GM18519 (cell line): ENCODE results near the gene NEU3.
"Not testable (repeated sequence)": the region's sequence is repeated elsewhere in the genome, so short reads cannot be mapped to it uniquely, and the experiment has no call there.

ENCODE experiments used
- ATAC-seq: cut with Tn5 transposase; IDR thresholded peaks from one replicate; pipeline ENCODE4 v1.9.1; 2021; ENCODE audit warnings: mild to moderate bottlenecking, moderate library complexity; ENCODE audit not compliant: unreplicated experiment, low FRiP score

The NEU3 gene, protein sequence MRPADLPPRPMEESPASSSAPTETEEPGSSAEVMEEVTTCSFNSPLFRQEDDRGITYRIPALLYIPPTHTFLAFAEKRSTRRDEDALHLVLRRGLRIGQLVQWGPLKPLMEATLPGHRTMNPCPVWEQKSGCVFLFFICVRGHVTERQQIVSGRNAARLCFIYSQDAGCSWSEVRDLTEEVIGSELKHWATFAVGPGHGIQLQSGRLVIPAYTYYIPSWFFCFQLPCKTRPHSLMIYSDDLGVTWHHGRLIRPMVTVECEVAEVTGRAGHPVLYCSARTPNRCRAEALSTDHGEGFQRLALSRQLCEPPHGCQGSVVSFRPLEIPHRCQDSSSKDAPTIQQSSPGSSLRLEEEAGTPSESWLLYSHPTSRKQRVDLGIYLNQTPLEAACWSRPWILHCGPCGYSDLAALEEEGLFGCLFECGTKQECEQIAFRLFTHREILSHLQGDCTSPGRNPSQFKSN

DNA sequence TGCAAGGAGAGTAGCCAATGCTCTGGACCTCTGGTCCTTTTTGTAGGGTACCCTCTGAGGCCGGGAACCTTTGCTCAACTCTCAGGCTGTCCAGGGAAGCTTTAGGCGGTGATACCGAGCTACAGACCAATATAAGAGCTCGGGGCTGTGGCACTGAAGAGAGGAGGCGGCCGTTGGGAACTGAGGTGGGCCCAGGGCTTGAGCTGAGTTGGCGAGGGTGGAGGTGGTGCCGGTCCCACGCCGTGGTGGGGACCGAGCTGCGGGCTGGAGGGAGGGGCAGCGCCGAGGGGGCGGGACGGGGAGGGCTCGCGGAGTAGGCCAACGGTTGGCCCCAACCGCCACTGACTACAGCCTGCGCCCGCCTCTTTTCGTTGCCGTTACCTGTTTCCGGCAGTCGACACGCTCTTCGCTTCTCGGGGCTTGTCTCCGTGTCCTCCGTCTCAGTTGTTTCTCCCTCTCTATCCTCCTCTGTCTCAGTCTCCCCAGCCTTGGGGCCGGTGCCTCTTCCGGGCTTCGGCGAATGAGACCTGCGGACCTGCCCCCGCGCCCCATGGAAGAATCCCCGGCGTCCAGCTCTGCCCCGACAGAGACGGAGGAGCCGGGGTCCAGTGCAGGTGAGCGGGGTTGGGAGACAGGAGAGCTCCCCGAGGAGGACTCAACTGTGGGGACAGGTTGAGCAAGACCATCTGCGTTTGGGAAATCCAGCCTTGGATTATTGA, at the start of gene NEU3:
TSS of gene NEU3 (plus strand) at position 393 of the 719 bp plus-strand sequence. CDS start at position 521, 128 bp downstream.
- ATAC-seq: no peak

DNA sequence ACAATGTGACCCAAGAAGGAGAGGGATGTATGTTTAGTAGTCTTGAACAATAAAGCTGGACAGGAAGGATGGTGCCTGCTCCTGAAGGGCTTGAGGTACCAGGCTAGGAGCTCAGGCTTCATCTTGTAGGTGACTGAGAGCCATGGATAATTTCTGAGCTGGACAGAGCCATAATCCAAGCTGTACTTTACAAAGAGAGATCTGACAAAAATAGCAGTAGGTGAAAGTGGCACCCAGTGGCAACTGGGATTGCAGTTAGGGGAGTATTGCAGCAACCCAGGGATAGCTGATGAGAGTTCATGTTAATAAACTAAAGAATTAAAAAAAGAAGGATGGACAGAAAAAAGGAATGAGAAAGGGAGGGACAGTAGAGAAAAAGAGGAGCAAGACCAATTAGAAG, 47.2 kb upstream of the NEU3 start:
- ATAC-seq: no peak

DNA sequence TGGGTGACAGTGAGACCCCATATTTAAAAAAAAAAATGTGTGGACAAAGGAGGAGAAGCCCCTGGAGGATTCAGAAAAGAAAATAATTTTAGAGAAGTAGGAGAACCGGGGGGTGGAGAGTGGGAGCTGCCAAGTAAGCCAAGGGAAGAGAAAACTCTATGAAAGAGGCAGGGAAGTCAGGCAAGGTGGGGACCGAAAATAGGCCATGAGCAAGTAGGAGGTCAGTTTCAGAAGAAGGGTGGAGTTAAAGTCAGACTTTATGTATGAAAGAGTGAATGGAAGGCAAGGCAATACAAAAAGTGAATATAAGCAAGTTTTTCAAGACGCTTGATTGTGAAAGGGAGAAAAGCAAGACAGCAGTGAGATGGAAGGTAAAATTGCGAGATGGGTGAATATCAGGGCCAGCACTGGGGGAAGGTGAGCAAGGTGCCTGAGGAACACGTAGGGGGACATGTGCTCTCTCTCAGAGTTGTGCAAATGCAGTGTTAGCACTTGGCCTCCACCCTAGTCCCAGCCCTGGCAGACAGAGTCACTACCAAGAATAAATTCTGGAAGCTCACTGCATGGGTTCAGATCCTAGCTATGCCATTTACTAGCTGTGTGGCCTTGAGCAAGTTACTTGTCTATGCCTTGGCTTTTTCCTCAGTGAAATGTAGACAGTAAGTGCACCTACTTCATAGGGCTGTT, 46.5 kb upstream of the NEU3 start:
- no peak for ATAC-seq

DNA sequence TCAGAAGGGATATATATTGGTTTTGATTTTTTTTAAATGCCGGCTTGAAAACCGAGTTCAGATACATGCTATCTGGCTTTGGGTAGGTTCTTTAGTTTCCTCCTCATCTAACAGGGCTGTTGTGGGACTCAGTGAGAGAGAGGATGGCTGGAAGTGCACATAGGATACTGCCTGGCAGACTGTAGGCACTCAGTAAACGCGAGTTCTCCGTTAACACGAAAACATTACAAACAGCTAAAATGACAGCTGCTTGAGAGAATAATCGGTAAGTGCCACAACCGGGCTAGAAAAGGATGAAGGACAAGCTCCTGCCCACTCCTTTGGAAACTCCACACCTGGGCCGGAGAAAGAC, 40.2 kb upstream of the NEU3 start:
- no peak for ATAC-seq

- ATAC-seq: peak; percentile 84
These were observed 39.6 kb upstream of the NEU3 start, which contains the start of the genes SPCS2 and XRRA1 for GRCh38 chr11:74948898-74949752. Gene SPCS2 (plus strand): TSS chr11:74949266. CDS start chr11:74949286, 20 bp downstream. Gene XRRA1 (minus strand): TSS chr11:74949091. CDS start chr11:74940878, 8,213 bp downstream.

GRCh38 chr11:74949753-74950137, 39.0 kb upstream of the NEU3 start:
- ATAC-seq: no peak

- ATAC-seq: no peak
These were observed 38.3 kb upstream of the NEU3 start for GRCh38 chr11:74950374-74950969.

- ATAC-seq: no peak
These were observed 37.5 kb upstream of the NEU3 start for GRCh38 chr11:74951226-74951625.

- no peak for ATAC-seq
These were observed 36.0 kb upstream of the NEU3 start for GRCh38 chr11:74952752-74953151.

- no peak for ATAC-seq
These were observed 35.3 kb upstream of the NEU3 start for GRCh38 chr11:74953451-74953850.

- ATAC-seq: no peak
These were observed 34.5 kb upstream of the NEU3 start for GRCh38 chr11:74954199-74954598.

- no peak for ATAC-seq
These were observed 32.2 kb upstream of the NEU3 start for GRCh38 chr11:74956397-74957015.

GRCh38 chr11:74957937-74958629, 30.6 kb upstream of the NEU3 start:
- no peak for ATAC-seq

- ATAC-seq: not testable (repeated sequence)
These were observed 28.6 kb upstream of the NEU3 start for GRCh38 chr11:74960128-74960527.

GRCh38 chr11:74966651-74967050, 22.1 kb upstream of the NEU3 start:
- ATAC-seq: no peak

GRCh38 chr11:74970852-74971395, 17.8 kb upstream of the NEU3 start:
- ATAC-seq: no peak

DNA sequence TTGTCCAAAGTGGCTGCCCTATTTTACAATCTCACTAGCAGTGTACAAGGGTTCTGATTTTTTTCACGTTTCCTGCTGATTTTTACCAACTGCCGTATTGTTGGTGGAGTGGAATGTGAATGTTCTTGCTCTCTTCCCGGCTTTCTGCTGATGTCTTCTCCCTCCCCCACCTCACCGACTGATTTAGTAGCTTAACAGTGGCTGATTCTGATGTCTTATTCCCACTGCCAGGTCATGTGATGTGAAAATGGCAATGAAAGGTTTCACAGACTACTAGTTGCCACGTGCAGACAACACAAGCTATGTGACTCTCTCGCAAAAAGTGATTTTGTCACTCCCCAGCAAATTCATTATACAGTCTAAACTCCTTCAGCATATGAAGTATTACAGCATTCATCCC, 17.3 kb upstream of the NEU3 start:
- ATAC-seq: no peak

- ATAC-seq: no peak
These were observed 10.7 kb upstream of the NEU3 start for GRCh38 chr11:74978041-74978440.
